ENCODE measurements around the gene ATAD3A. TPM values are rescaled to one million over a fixed set of nuclear protein-coding genes. Genes with fewer than 3 reads are reported as not detected.
A peak's percentile ranks its signal among the peaks of the same experiment; 100 is the strongest.

The ATAD3A gene
- total RNA-seq, 1 experiment from 2014 or later, result 55.8 TPM

GRCh38 chr1:1550591-1551432 is 38.9 kb downstream of the ATAD3A start:
- no peak overlapping the region for H2BK20ac ChIP-seq (ENCODE audit: low read depth, low read length, poor library complexity, severe bottlenecking)
- H4K8ac ChIP-seq (replicated peaks; ENCODE audit: insufficient read length, low read depth, low read length), result no peak overlapping the region
- no peak overlapping the region for H3T11ph ChIP-seq (ENCODE audit: low read length)
- no peak overlapping the region for H3K56ac ChIP-seq (ENCODE audit: insufficient read length, low read depth, low read length)
- H3K4me2 ChIP-seq (ENCODE audit: insufficient read depth, insufficient read length, low read length), result no peak overlapping the region
- H4K91ac ChIP-seq (ENCODE audit: insufficient read length, low read depth, low read length), result no peak overlapping the region
- no peaks in the 10 kb centered on the region; the same call in 1 of the 2 replicates for H3K27me3 Mint-ChIP-seq (ENCODE audit: low read depth)
- no peak overlapping the region for H3K18ac ChIP-seq (ENCODE audit: insufficient read length, low read depth, low read length)
- H3K9me3 ChIP-seq (ENCODE audit: control insufficient read depth, low read depth, low read length), result no peaks in the 10 kb centered on the region
- no peak overlapping the region for H3K23ac ChIP-seq (ENCODE audit: insufficient read length, low read depth, low read length)
- no peak overlapping the region for H3K4ac ChIP-seq (ENCODE audit: low read depth, low read length)
- peak; percentile 60 for TF ChIP-seq CTCF (conservative IDR thresholded peaks at IDR 0.05)
- no peak overlapping the region for H3K14ac ChIP-seq (ENCODE audit: insufficient read depth, low read length)
- H3K36me3 Mint-ChIP-seq (ENCODE audit: insufficient read depth in 1 of 3, low read depth in 3 of 3), result peaks cover 0 to 13% (median 13%) of the 10 kb centered on the region in 3 experiments; a peak in 5 of 7 replicates
- H4K20me1 ChIP-seq (ENCODE audit: control insufficient read depth, insufficient read depth, insufficient read length), result no peaks in the 10 kb centered on the region
- no peak overlapping the region for H3K27ac ChIP-seq (ENCODE audit: insufficient read length, low read depth, low read length)
- no peak overlapping the region for H3K9ac ChIP-seq (ENCODE audit: extremely low read depth, insufficient read length, low read length)
- no peak overlapping the region for H2BK5ac ChIP-seq (ENCODE audit: insufficient read length, low read length)
- no peaks in the 10 kb centered on the region for H3K9me3 Mint-ChIP-seq
- no peak for DNase-seq
- H3K27me3 ChIP-seq (ENCODE audit: insufficient read depth, low read length), result no peaks in the 10 kb centered on the region
- H2BK12ac ChIP-seq (ENCODE audit: insufficient read length, low read depth, low read length), result no peak overlapping the region
- no peak overlapping the region for H4K5ac ChIP-seq (ENCODE audit: insufficient read length, low read depth, low read length)
- no peak overlapping the region for H2AK5ac ChIP-seq (ENCODE audit: insufficient read length, low read length)
- no peak overlapping the region for H2BK120ac ChIP-seq (ENCODE audit: low read depth, low read length, poor library complexity, severe bottlenecking)
- peak overlapping the region in 2 of 3 experiments; percentile 49 to 51; a peak in 2 of 7 replicates for H3K27ac Mint-ChIP-seq
- H2BK15ac ChIP-seq (ENCODE audit: low read depth, low read length), result no peak overlapping the region
- H3K23me2 ChIP-seq (ENCODE audit: insufficient read length, low read depth, low read length, poor library complexity, severe bottlenecking), result no peaks in the 10 kb centered on the region
- H3K79me2 ChIP-seq (ENCODE audit: insufficient read depth, low read length), result no peaks in the 10 kb centered on the region
- H3K4me3 Mint-ChIP-seq, result no peak overlapping the region
- no peaks in the 10 kb centered on the region for H3K4me1 Mint-ChIP-seq
- WGBS (ENCODE audit: extremely low coverage, insufficient read length, low lambda C conversion rate), result no CpG with 5 or more reads among the region's 15 CpGs
- H2AFZ ChIP-seq (ENCODE audit: low read length), result no peak overlapping the region
- H3K4me1 ChIP-seq (ENCODE audit: insufficient read depth, low read length), result no peaks in the 10 kb centered on the region
- H3K79me1 ChIP-seq (ENCODE audit: insufficient read depth, low read depth, low read length, poor library complexity, severe bottlenecking), result no peaks in the 10 kb centered on the region
